ENCODE results near the gene A3GALT2. TPM values are rescaled to one million over a fixed set of nuclear protein-coding genes. Genes with fewer than 3 reads are reported as not detected.

The A3GALT2 gene
- total RNA-seq = not detected in 2 replicates

DNA sequence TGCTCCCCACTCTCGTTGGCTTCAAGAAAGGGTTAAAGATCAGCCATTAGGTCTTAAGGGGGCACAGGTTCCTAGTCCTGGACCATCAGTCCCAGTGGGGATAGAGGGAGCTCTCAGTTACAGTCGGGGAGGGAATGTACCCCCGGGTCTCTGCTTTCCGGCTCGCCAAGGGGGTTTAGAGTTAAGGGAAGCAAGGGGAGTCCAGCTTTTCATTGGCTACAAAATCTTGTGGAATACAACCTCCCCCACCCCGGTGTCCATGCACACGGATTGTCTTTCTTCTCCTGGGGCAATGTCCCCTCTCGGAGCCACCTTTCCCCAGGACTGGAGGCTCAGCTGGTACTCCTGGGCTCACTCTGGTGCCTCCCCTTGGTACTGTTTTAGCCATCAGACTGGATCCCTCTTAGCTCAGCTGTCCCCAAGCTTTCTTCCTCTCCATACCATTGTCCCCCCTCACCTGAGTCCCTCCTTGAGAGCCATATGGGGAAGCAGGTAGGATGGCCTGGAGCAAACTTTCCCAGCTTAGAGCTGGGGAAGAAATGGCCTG lies at the start of gene A3GALT2:
Gene A3GALT2 (minus strand): TSS at position 480 of the 547 bp plus-strand sequence. CDS start 0 bp downstream, at position 480.
- TF ChIP-seq, protein P1, sequence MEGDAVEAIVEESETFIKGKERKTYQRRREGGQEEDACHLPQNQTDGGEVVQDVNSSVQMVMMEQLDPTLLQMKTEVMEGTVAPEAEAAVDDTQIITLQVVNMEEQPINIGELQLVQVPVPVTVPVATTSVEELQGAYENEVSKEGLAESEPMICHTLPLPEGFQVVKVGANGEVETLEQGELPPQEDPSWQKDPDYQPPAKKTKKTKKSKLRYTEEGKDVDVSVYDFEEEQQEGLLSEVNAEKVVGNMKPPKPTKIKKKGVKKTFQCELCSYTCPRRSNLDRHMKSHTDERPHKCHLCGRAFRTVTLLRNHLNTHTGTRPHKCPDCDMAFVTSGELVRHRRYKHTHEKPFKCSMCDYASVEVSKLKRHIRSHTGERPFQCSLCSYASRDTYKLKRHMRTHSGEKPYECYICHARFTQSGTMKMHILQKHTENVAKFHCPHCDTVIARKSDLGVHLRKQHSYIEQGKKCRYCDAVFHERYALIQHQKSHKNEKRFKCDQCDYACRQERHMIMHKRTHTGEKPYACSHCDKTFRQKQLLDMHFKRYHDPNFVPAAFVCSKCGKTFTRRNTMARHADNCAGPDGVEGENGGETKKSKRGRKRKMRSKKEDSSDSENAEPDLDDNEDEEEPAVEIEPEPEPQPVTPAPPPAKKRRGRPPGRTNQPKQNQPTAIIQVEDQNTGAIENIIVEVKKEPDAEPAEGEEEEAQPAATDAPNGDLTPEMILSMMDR (IDR thresholded peaks at IDR 0.05; ENCODE audit: insufficient read depth, low read length, poor library complexity, severe bottlenecking) = no peak
- DNase-seq (ENCODE audit: low read depth) = no peak
- Histone ChIP-seq H3K27me3 (ENCODE audit: control insufficient read depth, insufficient read depth, low read length) (no peaks in the 10 kb centered on the region), H3K4me3 (ENCODE audit: low read depth, low read length) (no peak within 1 kb of the TSS), H3K36me3 (ENCODE audit: control insufficient read depth, insufficient read depth, low read length) (peaks cover 12% of the 10 kb centered on the region)

DNA sequence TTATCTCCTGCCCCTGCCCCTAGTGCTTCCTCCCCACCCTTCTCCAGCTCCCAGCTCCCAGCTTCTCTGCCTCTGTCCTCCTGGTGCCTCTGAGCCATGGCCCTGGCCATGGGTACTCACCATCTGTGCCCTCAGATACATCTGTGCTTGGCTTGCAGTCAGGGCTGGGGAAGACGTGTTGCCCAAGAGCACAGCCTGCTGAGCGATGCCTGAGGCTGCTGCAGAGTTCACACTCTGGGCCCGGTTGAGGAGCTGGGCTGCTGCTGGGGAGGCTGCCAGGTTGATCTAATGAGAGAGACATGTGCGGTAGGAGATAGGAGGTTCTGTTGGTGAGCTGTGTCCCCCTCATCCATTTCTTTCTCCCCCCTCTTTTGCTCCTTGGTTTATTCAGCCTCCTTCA lies 49.4 kb upstream of the A3GALT2 start:
- DNase-seq (ENCODE audit: low read depth) = no peak
- no peak overlapping the region for H3K4me3 ChIP-seq (ENCODE audit: low read depth, low read length)
- no peaks in the 10 kb centered on the region for H3K27me3 ChIP-seq (ENCODE audit: control insufficient read depth, insufficient read depth, low read length)
- H3K36me3 ChIP-seq (ENCODE audit: control insufficient read depth, insufficient read depth, low read length) = no peaks in the 10 kb centered on the region
- TF ChIP-seq, protein P1 (IDR thresholded peaks at IDR 0.05; ENCODE audit: insufficient read depth, low read length, poor library complexity, severe bottlenecking) = no peak

DNA sequence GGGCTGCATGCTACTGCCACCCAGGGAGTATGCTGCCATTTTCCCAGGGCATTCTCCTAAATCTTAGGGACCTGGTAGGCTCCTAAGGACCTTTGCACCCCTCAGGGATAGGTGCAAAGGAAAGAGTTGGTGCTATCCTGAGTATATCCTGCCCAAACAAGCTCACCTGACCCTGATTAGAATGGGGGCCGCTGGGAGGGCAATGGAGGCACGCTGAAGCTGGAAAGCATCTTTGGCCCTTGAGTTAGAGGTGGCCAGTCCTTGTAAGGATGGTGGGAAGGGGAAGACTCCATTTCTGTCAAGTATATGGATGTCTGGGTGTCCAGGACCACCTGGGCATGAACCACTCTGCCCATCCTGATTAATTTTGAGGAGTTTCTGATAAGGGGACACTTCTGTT lies 48.9 kb upstream of the A3GALT2 start:
- TF ChIP-seq, protein P1 (IDR thresholded peaks at IDR 0.05; ENCODE audit: insufficient read depth, low read length, poor library complexity, severe bottlenecking) = no peak
- no peaks in the 10 kb centered on the region for H3K36me3 ChIP-seq (ENCODE audit: control insufficient read depth, insufficient read depth, low read length)
- no peak for DNase-seq (ENCODE audit: low read depth)
- H3K27me3 ChIP-seq (ENCODE audit: control insufficient read depth, insufficient read depth, low read length) = no peaks in the 10 kb centered on the region
- no peak overlapping the region for H3K4me3 ChIP-seq (ENCODE audit: low read depth, low read length)

DNA sequence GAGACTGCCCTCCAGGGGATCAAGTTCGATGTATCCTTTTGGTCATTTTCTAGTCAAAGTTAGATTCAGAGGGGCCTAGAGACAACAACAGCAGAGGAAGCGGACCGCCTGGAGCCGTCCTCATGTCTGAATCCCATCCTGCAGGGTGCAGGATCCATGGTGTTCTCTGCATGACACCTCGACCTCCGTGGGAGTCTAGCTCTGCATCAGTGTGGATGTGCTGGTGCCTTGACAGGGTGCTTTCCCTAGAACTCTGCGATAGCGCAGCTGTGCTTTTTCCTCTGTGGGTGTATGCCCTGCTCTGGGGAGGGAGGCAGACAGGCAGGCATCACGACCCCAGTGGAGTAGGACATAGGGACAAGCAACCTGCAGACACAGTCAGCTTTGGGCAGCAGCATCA lies 48.2 kb upstream of the A3GALT2 start:
- no peaks in the 10 kb centered on the region for H3K27me3 ChIP-seq (ENCODE audit: control insufficient read depth, insufficient read depth, low read length)
- no peaks in the 10 kb centered on the region for H3K36me3 ChIP-seq (ENCODE audit: control insufficient read depth, insufficient read depth, low read length)
- no peak for DNase-seq (ENCODE audit: low read depth)
- TF ChIP-seq, protein P1 (IDR thresholded peaks at IDR 0.05; ENCODE audit: insufficient read depth, low read length, poor library complexity, severe bottlenecking) = no peak
- H3K4me3 ChIP-seq (ENCODE audit: low read depth, low read length) = no peak overlapping the region

DNA sequence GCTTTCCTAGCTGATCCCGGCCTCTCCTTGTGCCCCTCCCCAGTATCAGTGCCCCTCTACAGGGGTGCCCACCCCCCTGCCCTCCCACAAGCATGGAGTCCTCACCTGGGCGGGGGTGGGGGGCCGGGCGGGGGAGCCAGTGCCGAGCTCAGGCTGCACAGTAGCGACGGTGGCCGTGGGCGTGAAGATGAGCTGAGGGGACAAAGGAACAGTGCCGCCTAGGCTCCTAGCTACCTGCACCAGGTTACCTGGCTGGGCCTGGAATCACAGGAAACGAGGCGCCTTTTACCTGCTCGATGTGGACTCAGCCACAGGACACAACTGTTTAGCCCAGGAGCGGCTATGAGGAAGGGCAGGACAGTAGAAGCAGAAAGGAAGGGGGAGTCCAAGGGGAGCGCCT lies 47.5 kb upstream of the A3GALT2 start:
- Histone ChIP-seq H3K36me3 (ENCODE audit: control insufficient read depth, insufficient read depth, low read length) (no peaks in the 10 kb centered on the region), H3K4me3 (ENCODE audit: low read depth, low read length) (no peak overlapping the region), H3K27me3 (ENCODE audit: control insufficient read depth, insufficient read depth, low read length) (no peaks in the 10 kb centered on the region)
- TF ChIP-seq, protein P1 (IDR thresholded peaks at IDR 0.05; ENCODE audit: insufficient read depth, low read length, poor library complexity, severe bottlenecking) = no peak
- no peak for DNase-seq (ENCODE audit: low read depth)
